CD4-positive, alpha-beta T cell treated with Interleukin-4 for 1 hour (primary cell): ENCODE results near the gene NIPAL1.

ENCODE experiments used
- DNase-seq, 2 donors: peaks; one replicate each; pipeline ENCODE4 v3.0.0-alpha.2; 2020 to 2022

The NIPAL1 gene

GRCh38 chr4:48068182-48068581, 51.6 kb downstream of the NIPAL1 start:
- no peak for DNase-seq

GRCh38 chr4:48069026-48069425, 52.5 kb downstream of the NIPAL1 start:
- no peak for DNase-seq

- DNase-seq, result no peak
Measured at GRCh38 chr4:48071191-48071590, 54.6 kb downstream of the NIPAL1 start.

- DNase-seq, result no peak
Measured at GRCh38 chr4:48073567-48074103, 57.1 kb downstream of the NIPAL1 start.

GRCh38 chr4:48074657-48075056, 58.1 kb downstream of the NIPAL1 start:
- no peak for DNase-seq

GRCh38 chr4:48078425-48078824, 61.9 kb downstream of the NIPAL1 start:
- DNase-seq, result no peak

GRCh38 chr4:48078862-48079655, 62.5 kb downstream of the NIPAL1 start:
- DNase-seq, result no peak

GRCh38 chr4:48079972-48080391, 63.4 kb downstream of the NIPAL1 start:
- DNase-seq, result no peak

- DNase-seq, result no peak
Measured at GRCh38 chr4:48081196-48081595, 64.6 kb downstream of the NIPAL1 start.

GRCh38 chr4:48082956-48083355, 66.4 kb downstream of the NIPAL1 start:
- DNase-seq, result no peak

GRCh38 chr4:48085821-48086589, 69.4 kb downstream of the NIPAL1 start:
- no peak for DNase-seq
